ENCODE data around the gene TRIOBP. TPM values are rescaled to one million over a fixed set of nuclear protein-coding genes. Genes with fewer than 3 reads are reported as not detected.

Gene TRIOBP
- 10 to 100 TPM; 58.6 to 71.6 (median 64.3) TPM for total RNA-seq

- Histone ChIP-seq H3K4me3 (peak within 1 kb of the TSS; percentile 39), H3K27me3 (no peaks in the 10 kb centered on the region)
Measured at GRCh38 chr22:37696657-37697537, at the start of gene TRIOBP. TSS of gene TRIOBP (plus strand) at chr22:37697048. CDS start at chr22:37701366, 4,318 bp downstream.

GRCh38 chr22:37647317-37647716 is 49.5 kb upstream of the TRIOBP start:
- no peak overlapping the region for H3K4me3 ChIP-seq
- TF ChIP-seq EP300 (IDR thresholded peaks at IDR 0.05): no peak
- no peak for TF ChIP-seq CTCF (IDR thresholded peaks at IDR 0.05)
- no peak for TF ChIP-seq POLR2A (IDR thresholded peaks at IDR 0.05)
- TF ChIP-seq POLR2AphosphoS5 (IDR thresholded peaks at IDR 0.05): no peak
- H3K27ac ChIP-seq: no peak overlapping the region
- H3K36me3 ChIP-seq: peaks cover 68% of the 10 kb centered on the region
- no peaks in the 10 kb centered on the region for H3K9me3 ChIP-seq
- 98% methylated on average over 9 of the region's 9 CpGs for WGBS
- H3K4me1 ChIP-seq: peaks cover 14% of the 10 kb centered on the region
- no peak for DNase-seq (ENCODE audit: low spot score in 2 of 2)
- no peaks in the 10 kb centered on the region for H3K27me3 ChIP-seq

More at GRCh38 chr22:37696657-37697537, at the start of gene TRIOBP:
- peak; percentile 96 to 97 for DNase-seq (ENCODE audit: low spot score in 2 of 2)
- 36% methylated on average over 23 of the region's 39 CpGs for WGBS
- H3K36me3 ChIP-seq: peaks cover 27% of the 10 kb centered on the region
- TF ChIP-seq CTCF (IDR thresholded peaks at IDR 0.05) (peak in 1 of 2 donors; percentile 31), EP300 (IDR thresholded peaks at IDR 0.05) (no peak), POLR2A (IDR thresholded peaks at IDR 0.05) (no peak), POLR2AphosphoS5 (IDR thresholded peaks at IDR 0.05) (peak in 1 of 3 donors; percentile 3)
- no peaks in the 10 kb centered on the region for H3K9me3 ChIP-seq
- no peak within 1 kb of the TSS for H3K27ac ChIP-seq
- peaks cover 17% of the 10 kb centered on the region for H3K4me1 ChIP-seq

- TF ChIP-seq EP300 (IDR thresholded peaks at IDR 0.05) (no peak), CTCF (IDR thresholded peaks at IDR 0.05) (no peak), POLR2A (IDR thresholded peaks at IDR 0.05) (no peak), POLR2AphosphoS5 (IDR thresholded peaks at IDR 0.05) (no peak)
- 49% methylated on average over 9 of the region's 9 CpGs for WGBS
- H3K27me3 ChIP-seq: no peaks in the 10 kb centered on the region
- no peak for DNase-seq (ENCODE audit: low spot score in 2 of 2)
- no peaks in the 10 kb centered on the region for H3K9me3 ChIP-seq
- no peak overlapping the region for H3K27ac ChIP-seq
- peaks cover 9% of the 10 kb centered on the region for H3K4me1 ChIP-seq
- peaks cover 75% of the 10 kb centered on the region for H3K36me3 ChIP-seq
- no peak overlapping the region for H3K4me3 ChIP-seq
Measured at GRCh38 chr22:37647928-37648327, 48.9 kb upstream of the TRIOBP start.

GRCh38 chr22:37650463-37651136 is 46.2 kb upstream of the TRIOBP start:
- no peak for TF ChIP-seq CTCF (IDR thresholded peaks at IDR 0.05)
- TF ChIP-seq POLR2A (IDR thresholded peaks at IDR 0.05): no peak
- TF ChIP-seq EP300 (IDR thresholded peaks at IDR 0.05): no peak
- no peak for TF ChIP-seq POLR2AphosphoS5 (IDR thresholded peaks at IDR 0.05)
- DNase-seq (ENCODE audit: low spot score in 2 of 2): no peak
- H3K27ac ChIP-seq: no peak overlapping the region
- WGBS: 95% methylated on average over 17 of the region's 17 CpGs
- H3K9me3 ChIP-seq: no peaks in the 10 kb centered on the region
- no peak overlapping the region for H3K4me3 ChIP-seq
- H3K36me3 ChIP-seq: peaks cover 70% of the 10 kb centered on the region
- no peaks in the 10 kb centered on the region for H3K4me1 ChIP-seq
- H3K27me3 ChIP-seq: no peaks in the 10 kb centered on the region

Data from suprapubic skin (tissue), 4 donors.